SIG-M5 treated with dmso at 0.1 percent for 504 hours (cell line): ENCODE results near the gene ATP9A.
"Not testable (repeated sequence)": the region's sequence is repeated elsewhere in the genome, so short reads cannot be mapped to it uniquely, and the experiment has no call there.

Source experiments
- DNase-seq: peaks from one replicate; lab custom pipeline; 2025; ENCODE audit not compliant: unreplicated experiment; lab: John Stamatoyannopoulos, UW

Gene ATP9A

GRCh38 chr20:51659491-51660050, 108.6 kb downstream of the ATP9A start:
- no peak for DNase-seq

- DNase-seq, result no peak
These were observed 111.4 kb downstream of the ATP9A start for GRCh38 chr20:51656726-51657260.

DNA sequence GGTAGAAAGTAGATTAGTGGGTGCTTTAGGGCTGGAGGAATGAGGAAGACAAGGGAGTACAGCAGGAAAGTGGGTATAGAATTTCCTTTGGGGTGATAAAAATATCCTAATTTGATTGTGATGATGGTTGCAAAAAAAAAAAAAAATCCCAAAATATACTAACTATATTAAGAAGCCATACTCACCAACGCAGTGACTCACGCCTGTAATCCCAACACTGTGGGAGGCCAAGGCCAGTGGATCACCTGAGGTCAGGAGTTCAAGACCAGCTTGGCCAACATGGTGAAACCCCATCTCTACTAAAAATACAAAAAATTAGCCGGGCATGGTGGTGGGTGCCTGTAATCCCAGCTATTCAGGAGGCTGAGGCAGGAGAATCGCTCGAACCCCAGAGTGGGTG, 112.1 kb downstream of the ATP9A start:
- not testable (repeated sequence) for DNase-seq

GRCh38 chr20:51654495-51654894, 113.7 kb downstream of the ATP9A start:
- DNase-seq, result no peak

- peak; percentile 41 for DNase-seq
These were observed 114.1 kb downstream of the ATP9A start for GRCh38 chr20:51654060-51654459.

DNA sequence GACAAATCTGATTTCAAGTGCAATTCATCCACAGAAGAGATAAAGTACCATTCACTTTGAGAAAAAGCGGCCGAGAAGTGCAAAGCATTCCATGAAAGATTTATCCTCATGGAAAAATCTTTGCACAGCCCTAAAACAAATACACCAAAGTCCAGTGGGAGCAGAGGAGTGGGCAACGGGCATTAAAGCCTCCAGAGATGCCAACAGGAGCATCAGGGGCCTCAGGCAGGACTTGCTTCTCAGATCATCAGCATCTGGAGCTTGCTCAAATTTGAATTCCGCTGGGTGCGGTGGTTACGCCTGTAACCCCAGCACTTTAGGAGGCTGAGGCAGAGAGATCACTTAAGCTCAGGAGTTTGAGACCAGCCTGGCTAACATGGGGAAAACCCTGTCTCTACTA, 115.0 kb downstream of the ATP9A start:
- no peak for DNase-seq

DNA sequence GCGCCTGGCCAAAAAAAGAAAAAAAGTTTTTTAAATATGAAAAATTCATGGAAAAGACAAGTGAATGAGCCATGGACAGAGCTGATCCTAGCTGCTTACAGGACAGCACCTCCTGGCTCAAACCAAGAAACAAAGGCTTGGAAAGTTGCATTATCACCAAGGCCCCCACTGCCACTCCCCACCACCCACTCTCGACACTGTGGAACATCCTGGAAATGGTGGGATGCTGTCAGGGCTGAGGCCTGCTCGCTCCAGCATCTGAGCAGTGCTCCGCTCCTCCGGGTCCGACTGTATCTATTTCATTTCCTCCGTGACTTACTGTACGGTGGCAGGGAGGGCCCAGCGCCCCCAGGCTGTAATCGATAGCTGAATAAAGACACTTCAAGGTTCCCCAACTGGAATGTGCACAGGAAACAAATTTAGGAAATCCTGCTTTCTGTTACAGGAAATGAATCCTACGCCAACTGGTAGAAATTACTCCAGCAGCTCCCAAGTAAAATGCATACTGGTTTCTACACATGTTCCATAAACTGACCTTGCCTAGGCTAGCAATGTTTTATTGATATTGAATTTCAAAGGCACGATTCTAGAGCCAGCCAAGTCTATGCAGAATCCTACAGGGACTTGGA, 116.2 kb downstream of the ATP9A start:
- DNase-seq, result no peak

GRCh38 chr20:51650685-51651134, 117.5 kb downstream of the ATP9A start:
- DNase-seq, result peak; percentile 54

- no peak for DNase-seq
These were observed 119.6 kb downstream of the ATP9A start for GRCh38 chr20:51648571-51648947.

DNA sequence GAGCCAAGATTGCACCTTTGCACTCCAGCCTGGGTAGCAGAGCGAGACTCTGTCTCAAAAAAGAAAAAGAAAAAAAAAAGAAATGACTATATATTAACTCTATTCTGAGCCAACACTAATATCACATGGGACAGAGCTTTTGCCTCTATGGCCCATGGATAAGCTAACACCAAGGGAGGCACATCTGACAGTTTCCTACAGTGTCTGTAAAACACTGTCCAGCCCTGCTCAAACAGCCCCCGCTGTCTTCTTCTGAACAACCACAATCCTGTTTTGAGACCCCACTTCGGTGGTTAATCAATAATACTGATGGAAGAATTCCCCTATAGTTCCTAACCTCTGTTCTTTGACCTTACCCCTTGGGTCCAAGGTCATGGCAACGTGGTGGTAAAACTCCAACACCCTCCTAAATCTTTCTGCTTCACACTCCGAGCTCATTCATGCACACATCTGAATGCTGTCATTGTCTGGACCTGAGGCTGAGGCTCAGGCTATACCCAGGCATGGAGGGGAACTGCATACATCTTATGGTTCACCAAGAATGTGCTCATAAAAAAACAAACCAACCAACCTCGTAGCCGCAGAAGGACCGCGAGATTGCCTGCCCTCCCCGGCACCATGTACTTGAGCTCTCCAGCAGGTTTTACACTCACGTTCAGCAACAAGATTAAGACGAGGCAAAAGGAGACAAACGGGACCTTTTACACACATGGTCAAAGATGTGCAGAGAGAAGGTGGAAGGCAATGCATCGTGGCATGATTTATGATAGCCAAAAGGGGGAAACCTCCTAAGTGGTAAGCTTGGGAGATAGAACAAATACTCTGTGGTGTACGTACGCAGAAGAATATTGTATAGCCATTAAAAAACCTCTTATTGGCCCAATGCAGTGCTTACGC, 120.3 kb downstream of the ATP9A start:
- DNase-seq, result no peak

DNA sequence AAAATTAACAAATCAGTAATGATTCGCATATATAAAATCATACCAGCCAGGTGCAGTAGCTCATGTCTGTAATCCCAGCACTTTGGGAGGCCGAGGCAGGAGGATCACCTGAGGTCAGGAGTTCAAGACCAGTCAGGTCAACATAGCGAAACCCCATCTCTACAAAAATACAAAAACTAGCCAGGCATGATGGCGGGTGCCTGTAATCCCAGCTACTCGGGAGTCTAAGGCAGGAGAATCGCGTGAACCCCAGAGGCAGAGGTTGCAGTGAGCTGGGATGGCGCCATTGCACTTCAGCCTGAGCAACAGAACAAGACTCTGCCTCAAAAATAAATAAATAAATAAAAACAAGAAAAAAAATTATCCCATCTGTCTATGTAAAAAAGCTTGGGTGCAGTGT, 124.4 kb downstream of the ATP9A start:
- not testable (repeated sequence) for DNase-seq

DNA sequence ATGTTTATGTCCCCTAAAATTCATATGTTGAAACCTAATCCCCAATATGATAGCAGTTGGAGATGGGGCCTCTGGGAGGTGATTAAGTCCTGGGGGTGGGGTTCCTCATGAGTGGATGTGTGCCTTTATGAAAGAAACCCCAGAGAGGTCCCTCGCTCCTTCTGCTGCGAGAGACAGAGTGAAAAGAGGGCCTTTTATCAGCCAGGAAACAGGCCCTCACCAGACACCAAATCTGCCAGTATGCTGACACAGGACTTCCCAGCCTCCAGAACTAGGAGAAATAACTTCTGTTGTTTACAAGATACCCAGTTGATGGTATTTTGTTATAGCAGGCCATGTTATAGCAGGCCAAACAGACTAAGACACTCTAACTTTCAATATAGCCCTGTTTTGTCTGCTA, 124.8 kb downstream of the ATP9A start:
- DNase-seq, result no peak

GRCh38 chr20:51641866-51642265, 126.3 kb downstream of the ATP9A start:
- DNase-seq, result no peak

- no peak for DNase-seq
These were observed 127.4 kb downstream of the ATP9A start for GRCh38 chr20:51640743-51641142.

DNA sequence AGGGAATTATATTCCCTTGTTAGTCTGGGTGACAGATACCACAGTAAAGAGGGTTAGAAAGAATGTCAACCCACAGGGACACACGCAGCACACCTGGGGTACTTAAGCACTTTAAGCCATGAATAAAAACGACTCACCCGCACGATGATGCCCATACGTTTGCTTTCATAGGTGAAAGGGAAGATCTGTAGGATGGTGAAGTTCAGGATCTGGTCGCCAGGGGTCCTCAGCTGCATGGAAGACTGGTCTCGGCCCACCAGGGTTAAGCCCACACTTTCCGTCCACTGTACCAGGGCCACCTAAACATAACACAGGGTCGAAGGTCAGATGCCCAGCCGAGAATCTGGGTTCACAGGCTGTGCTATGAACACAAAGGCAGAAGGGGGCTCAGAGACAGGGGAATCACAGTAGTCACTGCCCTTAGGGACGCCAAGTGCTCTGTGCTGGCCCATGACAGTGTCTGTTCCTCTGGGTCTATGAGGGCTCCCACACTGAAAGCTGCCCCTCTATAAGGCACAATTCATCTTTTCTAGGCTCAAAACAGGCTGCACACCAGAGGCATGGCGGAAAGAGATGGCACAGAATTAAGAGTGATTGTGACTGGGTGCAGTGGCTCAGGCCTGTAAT, 128.9 kb downstream of the ATP9A start:
- peak; percentile 72 for DNase-seq

GRCh38 chr20:51637241-51637640, 130.9 kb downstream of the ATP9A start:
- DNase-seq, result no peak

DNA sequence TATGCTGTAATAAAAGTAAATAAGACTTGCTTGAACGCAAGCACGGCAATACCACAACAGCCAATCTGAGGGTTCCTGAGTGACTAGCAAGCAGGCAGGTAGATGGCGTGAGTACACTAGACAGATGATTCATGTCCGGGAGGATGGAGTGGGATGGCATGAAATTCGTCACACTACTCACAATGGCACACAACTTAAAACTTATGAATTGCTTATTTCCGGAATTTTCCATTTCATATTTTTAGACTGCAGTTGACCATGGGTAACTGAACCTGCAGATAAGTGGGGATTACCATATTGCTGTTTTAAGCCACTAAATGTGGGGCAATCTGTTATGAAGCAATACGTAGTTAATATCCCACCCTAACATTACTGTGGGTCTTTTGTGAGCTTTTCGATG, 132.1 kb downstream of the ATP9A start:
- DNase-seq, result no peak

- DNase-seq, result no peak
These were observed 132.5 kb downstream of the ATP9A start for GRCh38 chr20:51635680-51636079.

- no peak for DNase-seq
These were observed 133.3 kb downstream of the ATP9A start for GRCh38 chr20:51634877-51635276.

GRCh38 chr20:51634257-51634656, 133.9 kb downstream of the ATP9A start:
- DNase-seq, result no peak

GRCh38 chr20:51633430-51633829, 134.8 kb downstream of the ATP9A start:
- DNase-seq, result no peak
